GM18519 (cell line): ENCODE results near the gene SLC22A4.

Experiments used
- ATAC-seq: cut with Tn5 transposase; IDR thresholded peaks from one replicate; pipeline ENCODE4 v1.9.1; 2021; ENCODE audit warnings: mild to moderate bottlenecking, moderate library complexity; ENCODE audit not compliant: unreplicated experiment, low FRiP score

The SLC22A4 gene

DNA sequence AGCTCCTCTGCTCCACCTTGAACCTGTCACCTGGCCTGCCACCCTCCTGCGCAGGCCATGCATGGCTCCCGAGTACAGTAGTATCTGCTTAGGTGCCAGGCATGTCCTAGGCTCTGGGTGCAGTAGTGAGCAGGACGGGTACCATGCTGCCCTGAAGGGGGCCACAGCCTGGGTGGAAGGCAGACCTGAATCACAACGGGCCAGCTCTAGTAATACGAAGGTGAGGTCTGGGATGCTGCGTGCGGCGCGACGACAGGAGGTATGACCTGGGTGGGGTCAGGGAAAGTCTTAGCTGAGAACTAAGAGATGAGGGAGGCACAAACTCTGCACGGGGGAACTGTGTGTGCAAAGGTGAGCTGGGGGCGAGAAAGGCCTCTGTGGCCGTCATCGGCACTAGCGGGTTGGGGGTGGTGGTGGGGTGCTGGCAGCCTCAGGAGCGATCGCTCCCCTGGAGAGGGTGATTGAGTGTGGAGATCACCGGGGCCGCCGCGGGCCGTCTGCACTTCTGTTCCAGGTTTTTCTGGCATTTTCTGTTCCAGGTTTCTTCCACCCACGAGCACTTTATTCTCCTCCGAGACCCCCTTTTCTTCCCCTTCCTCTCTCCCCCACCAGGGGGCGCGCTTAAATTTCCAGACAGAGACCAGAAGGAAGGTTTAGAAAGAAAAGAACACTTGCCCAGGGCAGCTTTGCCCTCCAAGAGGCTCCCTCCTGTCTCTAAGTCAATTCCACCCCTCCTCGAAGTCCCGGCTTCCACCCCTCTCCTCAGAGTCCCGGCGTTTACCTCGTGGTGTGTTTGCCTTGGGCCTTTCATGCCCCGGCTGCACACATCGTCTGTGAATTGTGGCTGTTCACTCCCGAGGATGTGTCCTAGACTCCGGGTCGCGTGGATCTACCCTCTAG, 21.6 kb upstream of the SLC22A4 start:
- ATAC-seq: no peak

GRCh38 chr5:132273631-132274030, 20.6 kb upstream of the SLC22A4 start:
- no peak for ATAC-seq

- ATAC-seq: no peak
These were observed 20.0 kb upstream of the SLC22A4 start for GRCh38 chr5:132274050-132274792.

GRCh38 chr5:132275367-132276220, 18.6 kb upstream of the SLC22A4 start:
- no peak for ATAC-seq

DNA sequence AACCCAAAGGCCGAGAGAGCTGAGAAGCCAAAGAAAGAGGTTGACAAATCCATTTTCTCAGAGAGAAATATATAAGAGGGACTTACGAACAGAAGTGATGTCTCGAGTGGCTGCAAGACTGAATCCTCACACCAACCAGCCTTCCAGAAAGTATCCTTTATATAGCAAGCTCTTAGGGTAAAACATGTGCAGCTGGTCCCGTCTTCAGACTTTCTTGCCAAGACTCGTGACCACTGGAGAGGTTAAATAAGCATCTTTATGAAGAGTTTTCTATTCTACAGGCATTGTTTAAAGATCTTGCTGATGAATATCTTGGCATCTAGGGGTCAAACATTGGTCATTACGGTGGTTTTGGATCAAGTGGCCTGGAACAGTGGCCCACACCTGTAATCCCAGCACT, 16.9 kb upstream of the SLC22A4 start:
- no peak for ATAC-seq

DNA sequence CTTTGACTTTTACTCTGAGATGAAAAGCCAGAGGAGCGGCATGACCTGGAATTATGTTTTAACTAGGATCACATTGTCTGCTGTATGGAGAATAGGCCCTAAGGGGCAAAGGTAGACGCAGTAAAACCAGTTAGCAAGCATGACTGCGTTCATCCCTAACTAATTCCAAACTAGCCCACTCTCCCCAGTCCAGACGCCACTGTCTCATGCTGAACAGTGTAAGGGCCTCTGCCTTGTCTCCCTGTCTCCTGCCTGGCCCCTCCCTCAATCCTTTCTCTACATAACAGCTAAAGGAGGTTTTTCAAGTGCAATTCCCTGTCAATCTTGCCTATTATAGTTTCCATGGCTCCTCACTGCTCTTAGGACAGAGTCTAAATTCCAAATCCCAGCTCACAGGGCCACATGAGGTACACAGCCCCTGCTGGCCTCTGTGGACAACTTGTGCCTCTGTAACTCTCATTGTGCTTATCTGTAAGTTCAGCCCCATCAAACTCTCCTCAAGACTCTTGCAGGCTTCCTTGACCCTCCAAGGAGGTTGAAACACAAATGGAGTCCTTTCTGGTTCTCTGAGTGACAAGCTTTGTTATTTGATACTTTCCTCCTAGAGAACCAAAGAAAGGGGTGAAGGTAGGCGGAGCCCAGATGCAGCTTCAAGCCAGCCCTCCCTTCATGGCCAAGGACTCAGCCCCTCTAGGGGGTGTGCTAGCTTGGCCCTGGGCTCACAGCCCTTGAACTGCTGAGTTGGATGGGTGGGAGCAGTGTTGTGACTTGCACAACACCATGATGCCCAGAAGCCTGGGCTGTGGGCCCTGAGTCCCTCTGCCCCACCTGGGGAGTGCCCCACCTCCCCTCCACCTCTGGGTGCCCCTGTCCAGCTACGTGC, 16.0 kb upstream of the SLC22A4 start:
- no peak for ATAC-seq

- no peak for ATAC-seq
These were observed 14.4 kb upstream of the SLC22A4 start for GRCh38 chr5:132279801-132280200.

- no peak for ATAC-seq
These were observed 13.6 kb upstream of the SLC22A4 start for GRCh38 chr5:132280371-132281240.

DNA sequence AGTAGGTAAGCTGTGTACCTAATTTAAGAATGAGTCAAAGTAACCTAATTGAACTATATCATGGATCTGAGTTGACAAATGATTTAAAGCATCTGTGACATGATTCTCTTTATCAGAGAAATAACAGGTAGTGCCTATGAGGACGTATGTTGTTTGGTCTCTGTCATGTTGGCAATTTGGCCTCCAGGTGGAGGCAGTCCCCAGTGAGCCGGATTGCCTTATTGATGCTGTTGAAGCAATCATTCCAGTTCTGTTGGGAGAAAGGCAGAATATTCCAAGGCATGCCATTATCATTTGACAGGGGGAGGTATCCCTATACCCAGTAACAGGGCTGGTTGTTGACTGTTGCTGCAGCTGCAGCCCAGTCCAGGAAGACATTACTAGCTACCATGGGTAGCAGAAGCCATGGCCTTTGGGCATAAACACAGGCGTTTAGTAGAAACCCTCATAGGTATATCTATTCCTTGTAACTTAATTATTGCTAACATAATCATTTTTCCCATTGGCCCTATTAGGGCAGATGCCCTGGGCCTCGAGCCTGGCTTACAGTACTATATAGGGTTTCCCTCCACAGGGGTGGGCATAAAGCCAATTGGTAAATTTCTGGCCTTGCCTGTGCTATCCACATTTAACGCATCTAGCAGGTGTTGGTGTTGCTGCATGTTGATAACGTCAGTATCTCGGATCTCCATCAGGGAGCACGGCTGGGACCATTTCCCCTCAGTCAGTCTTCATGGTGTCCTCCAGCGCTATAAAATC, 12.2 kb upstream of the SLC22A4 start:
- no peak for ATAC-seq

DNA sequence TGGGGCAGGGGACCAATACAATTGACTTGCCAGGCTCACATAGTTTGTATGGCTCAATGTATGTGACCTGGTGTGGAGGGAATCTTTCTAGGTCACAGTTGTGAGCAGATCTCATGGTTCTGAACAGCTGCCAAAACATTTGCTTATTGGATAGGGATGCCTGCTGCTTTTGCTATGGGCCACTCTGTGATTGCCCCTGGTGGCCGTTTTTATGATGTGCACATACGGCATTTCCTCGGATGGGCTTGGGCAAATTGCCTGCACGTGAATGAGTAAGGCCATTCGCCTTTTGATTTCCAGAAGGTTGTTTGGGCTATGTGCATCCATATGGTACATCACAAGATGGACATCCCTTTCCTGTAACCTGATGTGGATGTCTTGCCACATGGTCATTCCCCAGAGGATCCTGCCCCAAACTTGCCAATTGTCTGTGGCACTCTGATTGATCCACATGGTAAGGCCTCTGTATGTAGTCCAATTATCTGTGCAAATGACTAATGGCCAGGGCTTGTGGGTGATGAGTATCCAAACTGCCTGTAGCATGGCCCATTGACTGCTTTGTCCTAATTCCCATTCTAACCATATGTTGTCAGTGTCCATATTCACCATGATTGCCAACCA, 10.7 kb upstream of the SLC22A4 start:
- ATAC-seq: no peak

GRCh38 chr5:132289097-132289496, 5.1 kb upstream of the SLC22A4 start:
- no peak for ATAC-seq

- ATAC-seq: no peak
These were observed 3.2 kb upstream of the SLC22A4 start for GRCh38 chr5:132291026-132291425.

GRCh38 chr5:132293066-132293991, 865 bp upstream of the SLC22A4 start:
- peak; percentile 24 for ATAC-seq

GRCh38 chr5:132294728-132295504, 722 bp downstream of the SLC22A4 start:
- peak; percentile 1 for ATAC-seq

DNA sequence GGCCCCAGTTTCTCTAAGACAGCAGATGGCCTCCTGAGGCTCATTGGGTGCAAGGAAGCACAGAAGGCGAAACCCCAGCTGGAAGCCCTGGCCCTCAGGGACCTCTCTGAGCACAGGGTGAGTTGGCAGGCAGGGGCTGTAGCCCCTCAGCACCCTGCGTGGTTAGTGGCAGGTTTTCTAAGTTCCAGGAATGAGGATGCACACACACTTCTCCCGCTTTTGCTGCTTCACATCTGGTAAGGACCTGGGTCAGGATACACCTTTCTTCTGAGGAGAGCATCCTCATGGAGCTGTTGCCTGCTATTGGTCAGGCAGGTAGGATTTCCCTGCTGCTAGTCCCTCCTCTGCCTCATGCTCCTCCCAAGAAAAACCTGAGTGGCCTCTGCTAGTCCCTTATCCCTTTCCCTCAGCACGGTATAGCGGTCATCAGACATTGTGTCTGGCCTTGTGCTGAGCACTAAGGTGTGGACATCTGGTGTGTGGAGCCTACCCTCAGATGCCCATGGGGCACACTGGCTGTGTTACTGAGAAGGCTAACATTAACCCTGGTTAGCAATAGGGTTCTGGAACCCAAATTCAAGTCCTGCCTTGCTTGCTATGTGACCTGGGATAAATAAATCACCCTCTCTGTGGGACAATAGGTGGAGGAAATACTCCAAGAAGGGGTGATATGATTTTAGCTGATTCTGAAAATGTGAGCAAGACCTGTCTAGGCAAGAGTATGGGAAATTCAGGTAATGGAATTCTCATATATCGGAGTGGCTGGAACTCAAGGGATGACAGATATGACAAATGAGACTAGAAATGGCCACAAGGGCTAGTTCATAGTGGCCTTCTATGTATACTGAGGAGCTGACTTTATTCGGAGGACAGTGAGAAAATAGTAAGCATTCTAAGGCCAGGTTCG, 1.6 kb downstream of the SLC22A4 start:
- no peak for ATAC-seq
